HG03025 (cell line): Measurements from ENCODE around the gene KCNAB1.
A peak's percentile ranks its signal among the peaks of the same experiment; 100 is the strongest.

ENCODE experiments used
- ATAC-seq: cut with Tn5 transposase; IDR thresholded peaks from one replicate; pipeline ENCODE4 v1.9.1; 2021; ENCODE audit warnings: mild to moderate bottlenecking, moderate library complexity; ENCODE audit not compliant: unreplicated experiment, low FRiP score

Gene KCNAB1

GRCh38 chr3:156583469-156583868 lies 463.1 kb downstream of the KCNAB1 start:
- ATAC-seq = no peak

DNA sequence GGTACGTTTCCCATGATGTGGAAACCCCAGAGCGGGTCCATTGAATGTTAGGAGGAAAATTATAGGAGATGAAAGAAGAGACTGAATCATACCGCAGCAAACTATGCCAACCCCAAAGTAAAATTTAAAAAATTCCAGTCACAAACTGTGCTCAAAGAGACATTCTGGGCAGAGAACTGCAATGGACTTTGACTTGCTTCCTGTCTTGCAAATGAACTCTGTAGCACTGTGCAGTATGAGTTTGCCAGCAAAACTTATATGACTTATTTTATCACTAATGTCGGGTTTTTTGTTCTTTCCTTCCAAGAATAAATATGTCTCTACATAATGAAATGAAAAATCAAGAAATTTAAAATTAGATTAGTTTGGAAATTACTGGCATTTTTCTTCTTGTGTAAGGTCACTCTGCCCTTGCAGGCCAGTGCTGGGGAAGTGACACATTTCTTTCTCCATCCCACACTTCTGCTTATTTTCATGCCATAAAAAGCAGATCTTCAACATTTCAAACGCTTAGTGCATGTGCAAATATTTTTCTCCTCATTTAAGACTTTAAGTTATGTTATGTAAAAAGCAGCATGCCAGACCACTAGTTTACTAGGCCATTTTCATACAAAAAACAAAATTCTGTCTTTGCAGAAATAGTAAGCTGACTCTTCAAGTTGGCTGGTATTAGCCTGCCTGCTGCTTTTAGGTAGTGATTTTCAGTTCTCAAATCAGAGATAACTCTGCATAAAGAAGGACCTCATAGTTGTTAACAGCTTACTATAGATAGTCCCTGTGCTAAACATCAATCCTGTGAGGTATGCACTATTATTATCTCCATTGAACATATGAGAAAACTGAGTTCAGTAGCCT lies 466.8 kb downstream of the KCNAB1 start:
- ATAC-seq = peak; percentile 67

DNA sequence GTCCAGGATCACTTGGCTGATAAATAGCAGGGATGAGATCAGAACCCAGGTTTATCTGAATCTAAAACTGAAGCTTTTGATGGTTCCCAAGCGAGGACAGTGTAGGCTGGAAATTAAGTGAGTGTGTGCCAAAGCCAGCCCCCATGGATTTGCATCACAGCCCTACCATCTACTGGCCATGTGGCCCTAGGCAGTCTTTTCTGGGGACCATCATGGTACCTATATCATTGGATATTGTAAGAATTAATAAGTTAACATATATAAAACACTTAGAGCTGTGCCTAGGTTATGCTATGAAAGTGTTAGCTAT lies 467.3 kb downstream of the KCNAB1 start:
- ATAC-seq = peak; percentile 18
